ENCODE data around the gene HSPB8.

Gene HSPB8

GRCh38 chr12:119195256-119195655, 16.5 kb downstream of the HSPB8 start:
- H3K4me3 ChIP-seq (ENCODE audit: low read depth, low read length): no peak overlapping the region
- TF ChIP-seq, protein P1, sequence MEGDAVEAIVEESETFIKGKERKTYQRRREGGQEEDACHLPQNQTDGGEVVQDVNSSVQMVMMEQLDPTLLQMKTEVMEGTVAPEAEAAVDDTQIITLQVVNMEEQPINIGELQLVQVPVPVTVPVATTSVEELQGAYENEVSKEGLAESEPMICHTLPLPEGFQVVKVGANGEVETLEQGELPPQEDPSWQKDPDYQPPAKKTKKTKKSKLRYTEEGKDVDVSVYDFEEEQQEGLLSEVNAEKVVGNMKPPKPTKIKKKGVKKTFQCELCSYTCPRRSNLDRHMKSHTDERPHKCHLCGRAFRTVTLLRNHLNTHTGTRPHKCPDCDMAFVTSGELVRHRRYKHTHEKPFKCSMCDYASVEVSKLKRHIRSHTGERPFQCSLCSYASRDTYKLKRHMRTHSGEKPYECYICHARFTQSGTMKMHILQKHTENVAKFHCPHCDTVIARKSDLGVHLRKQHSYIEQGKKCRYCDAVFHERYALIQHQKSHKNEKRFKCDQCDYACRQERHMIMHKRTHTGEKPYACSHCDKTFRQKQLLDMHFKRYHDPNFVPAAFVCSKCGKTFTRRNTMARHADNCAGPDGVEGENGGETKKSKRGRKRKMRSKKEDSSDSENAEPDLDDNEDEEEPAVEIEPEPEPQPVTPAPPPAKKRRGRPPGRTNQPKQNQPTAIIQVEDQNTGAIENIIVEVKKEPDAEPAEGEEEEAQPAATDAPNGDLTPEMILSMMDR (IDR thresholded peaks at IDR 0.05; ENCODE audit: low read depth, low read length): no peak

- no peak overlapping the region for H3K4me3 ChIP-seq (ENCODE audit: low read depth, low read length)
- TF ChIP-seq, protein P1 (IDR thresholded peaks at IDR 0.05; ENCODE audit: low read depth, low read length): no peak
These were observed 19.7 kb downstream of the HSPB8 start for GRCh38 chr12:119198440-119198839.

GRCh38 chr12:119200601-119201000, 21.9 kb downstream of the HSPB8 start:
- no peak overlapping the region for H3K4me3 ChIP-seq (ENCODE audit: low read depth, low read length)
- TF ChIP-seq, protein P1 (IDR thresholded peaks at IDR 0.05; ENCODE audit: low read depth, low read length): no peak

GRCh38 chr12:119201789-119202543, 23.2 kb downstream of the HSPB8 start:
- TF ChIP-seq, protein P1 (IDR thresholded peaks at IDR 0.05; ENCODE audit: low read depth, low read length): no peak
- no peak overlapping the region for H3K4me3 ChIP-seq (ENCODE audit: low read depth, low read length)

DNA sequence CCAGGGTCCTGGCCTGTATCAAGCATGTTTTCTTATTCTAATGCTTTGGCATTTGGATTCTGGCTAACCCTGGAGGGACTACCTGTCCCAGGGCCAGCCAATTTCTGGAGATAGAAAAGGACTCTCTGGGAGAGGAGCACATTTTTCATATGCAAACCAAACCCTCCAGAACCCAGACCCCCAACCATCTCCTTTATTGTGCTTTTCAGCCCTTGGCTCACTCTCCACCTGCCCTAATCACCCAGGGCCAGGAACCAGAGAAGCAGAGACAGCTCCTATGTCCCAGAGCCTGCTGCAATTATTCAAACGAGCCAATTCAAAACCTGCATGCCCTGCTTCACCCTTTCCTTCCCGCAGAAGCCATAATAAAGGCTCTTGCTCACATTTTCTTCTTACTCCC, 23.8 kb downstream of the HSPB8 start:
- H3K4me3 ChIP-seq (ENCODE audit: low read depth, low read length): no peak overlapping the region
- TF ChIP-seq, protein P1 (IDR thresholded peaks at IDR 0.05; ENCODE audit: low read depth, low read length): no peak

DNA sequence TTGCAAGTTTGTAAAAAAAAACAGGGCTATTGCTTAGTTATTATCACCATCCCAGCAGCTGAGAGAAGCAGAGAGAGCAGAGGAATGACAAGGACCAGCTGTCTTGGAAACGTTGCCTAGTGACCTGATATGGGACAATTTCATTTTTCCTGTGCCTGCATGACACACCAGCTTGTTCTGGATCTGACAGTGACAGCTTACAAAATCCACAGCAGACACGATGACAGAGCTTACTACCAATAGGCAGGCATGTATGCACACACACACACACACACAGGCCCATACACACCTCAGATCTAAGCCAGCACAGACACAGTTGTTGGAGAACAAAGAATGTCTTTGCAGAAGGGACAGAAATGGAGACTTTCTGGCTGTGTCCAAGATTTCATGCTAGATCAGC, 25.4 kb downstream of the HSPB8 start:
- TF ChIP-seq, protein P1 (IDR thresholded peaks at IDR 0.05; ENCODE audit: low read depth, low read length): no peak
- no peak overlapping the region for H3K4me3 ChIP-seq (ENCODE audit: low read depth, low read length)

- TF ChIP-seq, protein P1 (IDR thresholded peaks at IDR 0.05; ENCODE audit: low read depth, low read length): no peak
- no peak overlapping the region for H3K4me3 ChIP-seq (ENCODE audit: low read depth, low read length)
These were observed 26.0 kb downstream of the HSPB8 start for GRCh38 chr12:119204671-119205285.
